Endothelial cell of umbilical vein (primary cell): ENCODE measurements around the gene WDR7. TPM values are rescaled to one million over a fixed set of nuclear protein-coding genes. Genes with fewer than 3 reads are reported as not detected.

ENCODE experiments used
- BruUV-seq: library from RNA; stranded (reverse); fragments of 400-500 nt; replicated peaks from 2 replicates; lab custom pipeline; 2021; lab: Mats Ljungman, UMichigan
- CTCF ChIA-PET: fragments of 300-600, 350-600 bp; sonication (Branson Sonifier 250); formaldehyde crosslinking; loops from one replicate; lab custom pipeline; 2021; ENCODE audit warnings: antibody characterized with exemption, inconsistent platforms; lab: Charles Lee
- POLR2A ChIA-PET: fragments of 300-600, 350-600 bp; sonication (Branson Sonifier 250); formaldehyde crosslinking; loops from one replicate; lab custom pipeline; 2021; ENCODE audit warnings: antibody characterized with exemption, inconsistent platforms; lab: Charles Lee
- DNase-seq: peaks from one replicate; pipeline ENCODE4 v3.0.0-alpha.2; 2011; ENCODE audit warnings: low read depth, low spot score
- FAIRE-seq: peaks from 2 replicates; lab custom pipeline; 2011; peaks lifted over from hg19 to GRCh38; lab: Jason Lieb, UNC
- H2AFZ ChIP-seq: 2 replicates; pipeline ENCODE4 v1.6.0; 2012; ENCODE audit warnings: low read depth, low read length, control low read depth, inconsistent platforms
- H3K27ac ChIP-seq: 2 replicates; pipeline ENCODE4 v1.5.1; 2011; ENCODE audit warnings: low read depth, mild to moderate bottlenecking, control low read depth, low read length, moderate library complexity; ENCODE audit not compliant: insufficient read depth
- H3K27me3 ChIP-seq, 2 experiments: 2 replicates each; pipeline versions ENCODE4 v1.6.0 to v1.6.1; 2011; ENCODE audit warnings: low read length in 2 of 2, mixed read lengths in 1 of 2; ENCODE audit not compliant: control insufficient read depth in 2 of 2, insufficient read depth in 2 of 2
- H3K36me3 ChIP-seq, 2 experiments: 2 replicates in 1 of 2; 3 replicates in 1 of 2; pipeline ENCODE4 v1.5.1; 2011; ENCODE audit warnings: low read length in 2 of 2, mild to moderate bottlenecking in 1 of 2, moderate library complexity in 1 of 2; ENCODE audit not compliant: control insufficient read depth in 2 of 2, insufficient read depth in 2 of 2; ENCODE audit errors: extremely low read depth in 1 of 2
- H3K4me1 ChIP-seq: 3 replicates; pipeline ENCODE4 v1.5.1; 2011; ENCODE audit warnings: mild to moderate bottlenecking, low read length; ENCODE audit not compliant: control insufficient read depth, insufficient read depth; ENCODE audit errors: extremely low read depth
- H3K4me2 ChIP-seq: 2 replicates; pipeline ENCODE4 v1.6.1; 2011; ENCODE audit warnings: low read length, control low read depth, mixed read lengths; ENCODE audit not compliant: insufficient read depth
- H3K4me3 ChIP-seq, 3 experiments: fragments of 200-600 bp in 1 of 3; sonication (generic), shearing (Covaris generic) in 1 of 3; replicated peaks in 1 of 3; 2 replicates each; pipeline ENCODE4 v1.5.1; 2011 to 2016; ENCODE audit warnings: control low read depth in 3 of 3, low read length in 3 of 3, mild to moderate bottlenecking in 2 of 3, inconsistent platforms in 1 of 3, low read depth in 1 of 3, moderate library complexity in 1 of 3; ENCODE audit not compliant: insufficient read depth in 1 of 3
- H3K79me2 ChIP-seq: 2 replicates; pipeline ENCODE4 v1.6.0; 2012; ENCODE audit warnings: low read length, inconsistent platforms; ENCODE audit not compliant: control insufficient read depth, insufficient read depth
- H3K9ac ChIP-seq: replicated peaks from 2 replicates; pipeline ENCODE3; 2011; ENCODE audit warnings: low read length, control low read depth; ENCODE audit not compliant: insufficient read depth; ENCODE audit errors: extremely low read depth
- H3K9me1 ChIP-seq: replicated peaks from 3 replicates; pipeline ENCODE4 v1.6.0; 2011; ENCODE audit warnings: mild to moderate bottlenecking, low read length; ENCODE audit not compliant: control insufficient read depth, insufficient read depth; ENCODE audit errors: extremely low read depth
- H3K9me3 ChIP-seq: replicated peaks from 2 replicates; pipeline ENCODE4 v1.5.1; 2012; ENCODE audit warnings: low read length, inconsistent platforms; ENCODE audit not compliant: control insufficient read depth, insufficient read depth
- H4K20me1 ChIP-seq: replicated peaks from 2 replicates; pipeline ENCODE3; 2011; ENCODE audit warnings: mild to moderate bottlenecking, low read length; ENCODE audit not compliant: control insufficient read depth, insufficient read depth; ENCODE audit errors: extremely low read depth
- EZH2 ChIP-seq: IDR thresholded peaks from 2 replicates; pipeline ENCODE4 v1.6.1; 2012; ENCODE audit warnings: borderline replicate concordance, low read depth, mild to moderate bottlenecking, moderate library complexity, low read length, inconsistent platforms; ENCODE audit not compliant: severe bottlenecking
- FOS ChIP-seq: IDR thresholded peaks from 2 replicates; pipeline ENCODE4 v1.6.1; 2011; ENCODE audit warnings: mild to moderate bottlenecking, low read length, moderate library complexity, borderline replicate concordance; ENCODE audit not compliant: insufficient read depth
- GATA2 ChIP-seq: IDR thresholded peaks from 2 replicates; pipeline ENCODE4 v1.7.0; 2011; ENCODE audit warnings: low read depth, mild to moderate bottlenecking, moderate library complexity, mixed read lengths, low read length; ENCODE audit not compliant: insufficient read length, insufficient read depth
- JUN ChIP-seq: IDR thresholded peaks from 2 replicates; pipeline ENCODE4 v1.6.1; 2011; ENCODE audit warnings: borderline replicate concordance, low read depth; ENCODE audit not compliant: insufficient read length, insufficient read depth
- MAX ChIP-seq: IDR thresholded peaks from 2 replicates; pipeline ENCODE4 v1.6.1; 2011; ENCODE audit not compliant: insufficient read depth, insufficient read length
- MYC ChIP-seq: IDR thresholded peaks from one replicate; pipeline ENCODE4 v1.6.1; 2011; ENCODE audit warnings: mild to moderate bottlenecking, low read depth, low read length
- POLR2A ChIP-seq: IDR thresholded peaks from 2 replicates; pipeline ENCODE4 v1.6.1; 2012; ENCODE audit warnings: low read depth, mild to moderate bottlenecking, control low read depth, low read length
- POLR2AphosphoS5 ChIP-seq: IDR thresholded peaks from 2 replicates; pipeline ENCODE4 v1.6.1; 2012; ENCODE audit warnings: low read depth, mild to moderate bottlenecking, control low read depth, low read length, moderate library complexity; ENCODE audit not compliant: insufficient read depth
- dilution Hi-C: fragments of 300-500 bp; cut with MboI; formaldehyde crosslinking; loops from one replicate; pipeline ENCODE4 v1.15.0; 2019; ENCODE audit warnings: low sequenced_read_pairs; ENCODE audit not compliant: extremely low pct_ligation_motif_present
- intact Hi-C: fragments of 100-400 bp; cut with micrococcal nuclease; formaldehyde crosslinking; loops from one replicate; pipeline ENCODE4 v1.10.0; 2022
- polyA plus RNA-seq, 4 experiments: library from polyadenylated mRNA; depleted of rRNA in 3 of 4; stranded (reverse) in 3 of 4; unstranded in 1 of 4; fragments of >200 nt; gene quantifications; 2 replicates each; pipeline versions ENCODE4 v1.2.1 to v1.2.3, GENCODE V29; 2011 to 2012; ENCODE audit warnings: missing spikeins in 1 of 4
- total RNA-seq: library from RNA; stranded (reverse); gene quantifications from 2 replicates; pipeline ENCODE4 v1.2.3, GENCODE V29; 2021
- TF ChIP-seq, protein P1 (sequence below), 2 donors: IDR thresholded peaks; 1 replicate in 1 of 2; 2 replicates in 1 of 2; pipeline ENCODE4 v1.5.1; 2011; ENCODE audit warnings: low read length in 2 of 2, mild to moderate bottlenecking in 2 of 2, moderate library complexity in 2 of 2, control low read depth in 1 of 2, inconsistent platforms in 1 of 2, low read depth in 1 of 2; ENCODE audit not compliant: insufficient read depth in 1 of 2; ENCODE audit errors: extremely low read depth in 1 of 2

The WDR7 gene
- total and polyA plus RNA-seq, 2 donors (not counting 3 experiments of a cell fraction or from before 2014, with no cell fraction given) = 5.9 to 19.0 TPM

DNA sequence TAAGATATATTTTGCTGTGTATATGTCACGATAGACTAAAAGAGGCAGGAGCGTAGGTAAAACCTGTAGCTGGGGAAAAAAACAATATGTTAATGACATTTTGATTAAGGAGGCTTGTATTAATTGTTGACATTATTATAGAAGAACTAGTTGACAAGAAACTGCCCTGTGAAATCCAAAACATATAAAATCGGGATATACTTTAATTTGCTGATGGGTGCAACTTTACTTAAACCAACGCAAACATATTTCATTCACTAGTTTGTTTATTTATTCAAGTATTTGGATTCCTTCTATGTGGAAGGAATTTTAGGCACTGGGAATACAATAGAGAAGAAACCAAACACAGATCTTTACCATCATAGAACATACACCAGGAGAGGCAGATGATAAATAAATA lies 8.0 kb downstream of the WDR7 start:
- no peak for TF ChIP-seq MYC
- no peak for TF ChIP-seq FOS
- TF ChIP-seq POLR2A = no peak
- no peak for TF ChIP-seq MAX
- no peak for TF ChIP-seq JUN
- TF ChIP-seq, protein P1, sequence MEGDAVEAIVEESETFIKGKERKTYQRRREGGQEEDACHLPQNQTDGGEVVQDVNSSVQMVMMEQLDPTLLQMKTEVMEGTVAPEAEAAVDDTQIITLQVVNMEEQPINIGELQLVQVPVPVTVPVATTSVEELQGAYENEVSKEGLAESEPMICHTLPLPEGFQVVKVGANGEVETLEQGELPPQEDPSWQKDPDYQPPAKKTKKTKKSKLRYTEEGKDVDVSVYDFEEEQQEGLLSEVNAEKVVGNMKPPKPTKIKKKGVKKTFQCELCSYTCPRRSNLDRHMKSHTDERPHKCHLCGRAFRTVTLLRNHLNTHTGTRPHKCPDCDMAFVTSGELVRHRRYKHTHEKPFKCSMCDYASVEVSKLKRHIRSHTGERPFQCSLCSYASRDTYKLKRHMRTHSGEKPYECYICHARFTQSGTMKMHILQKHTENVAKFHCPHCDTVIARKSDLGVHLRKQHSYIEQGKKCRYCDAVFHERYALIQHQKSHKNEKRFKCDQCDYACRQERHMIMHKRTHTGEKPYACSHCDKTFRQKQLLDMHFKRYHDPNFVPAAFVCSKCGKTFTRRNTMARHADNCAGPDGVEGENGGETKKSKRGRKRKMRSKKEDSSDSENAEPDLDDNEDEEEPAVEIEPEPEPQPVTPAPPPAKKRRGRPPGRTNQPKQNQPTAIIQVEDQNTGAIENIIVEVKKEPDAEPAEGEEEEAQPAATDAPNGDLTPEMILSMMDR (IDR thresholded peaks at IDR 0.05; ENCODE audit: extremely low read depth in 1 of 2, insufficient read depth in 1 of 2, low read depth in 1 of 2, low read length in 2 of 2) = no peak
- TF ChIP-seq POLR2AphosphoS5 = no peak
- no peak for TF ChIP-seq EZH2
- TF ChIP-seq GATA2 = no peak
- Histone ChIP-seq H2AFZ (no peak overlapping the region), H3K4me1 (no peaks in the 10 kb centered on the region), H3K79me2 (peaks cover 8% of the 10 kb centered on the region), H3K27me3 (no peaks in the 10 kb centered on the region), H3K4me3 (no peak overlapping the region), H3K9ac (no peak overlapping the region), H4K20me1 (no peaks in the 10 kb centered on the region), H3K9me3 (no peaks in the 10 kb centered on the region), H3K4me2 (no peak overlapping the region), H3K27ac (no peak overlapping the region), H3K36me3 (no peaks in the 10 kb centered on the region), H3K9me1 (no peaks in the 10 kb centered on the region)
- intact Hi-C loops = no loop called here
- BruUV-seq = no TSS peak
- dilution Hi-C loops = no loop called here
- no peak for FAIRE-seq
- ChIA-PET POLR2A (no interaction called here), CTCF (no interaction called here)
- DNase-seq = no peak
